Liver (tissue), 9 donors: Measurements from ENCODE around the gene UBA7. TPM values are rescaled to one million over a fixed set of nuclear protein-coding genes. Genes with fewer than 3 reads are reported as not detected.

Experiments used
- DNase-seq: peaks from one replicate; pipeline ENCODE4 v3.0.0-alpha.2; 2017; ENCODE audit warnings: low spot score
- H3K27ac ChIP-seq, 2 donors: one replicate each; pipeline ENCODE4 v1.7.0; 2013; ENCODE audit warnings: inconsistent platforms in 2 of 2, low read length in 2 of 2, control low read depth in 1 of 2, low read depth in 1 of 2, mild to moderate bottlenecking in 1 of 2
- H3K27me3 ChIP-seq, 4 donors: one replicate each; pipeline versions ENCODE4 v1.6.1 to v1.7.0; 2013; ENCODE audit warnings: low read length in 3 of 4, inconsistent platforms in 1 of 4, mild to moderate bottlenecking in 1 of 4, moderate library complexity in 1 of 4; ENCODE audit not compliant: control insufficient read depth in 4 of 4, insufficient read depth in 4 of 4
- H3K36me3 ChIP-seq, 4 donors: one replicate each; pipeline versions ENCODE4 v1.6.1 to v1.7.0; 2013; ENCODE audit warnings: low read length in 3 of 4, mild to moderate bottlenecking in 3 of 4, low read depth in 1 of 4, moderate library complexity in 1 of 4; ENCODE audit not compliant: control insufficient read depth in 4 of 4, insufficient read depth in 3 of 4
- H3K4me1 ChIP-seq, 4 donors: one replicate each; pipeline versions ENCODE4 v1.6.1 to v1.7.0; 2013; ENCODE audit warnings: low read length in 3 of 4, mild to moderate bottlenecking in 3 of 4, moderate library complexity in 1 of 4; ENCODE audit not compliant: control insufficient read depth in 4 of 4, insufficient read depth in 4 of 4
- H3K4me3 ChIP-seq, 3 donors: one replicate each; pipeline versions ENCODE4 v1.6.1 to v1.7.0; 2013; ENCODE audit warnings: low read length in 3 of 3, control low read depth in 1 of 3, low read depth in 1 of 3, mild to moderate bottlenecking in 1 of 3
- H3K9ac ChIP-seq, 2 donors: one replicate each; pipeline ENCODE4 v1.7.0; 2013; ENCODE audit warnings: low read length in 2 of 2, mild to moderate bottlenecking in 2 of 2, moderate library complexity in 2 of 2, control low read depth in 1 of 2, low read depth in 1 of 2
- H3K9me3 ChIP-seq, 4 donors: one replicate each; pipeline versions ENCODE4 v1.6.1 to v1.7.0; 2013; ENCODE audit warnings: low read length in 3 of 4; ENCODE audit not compliant: control insufficient read depth in 4 of 4
- ATF3 ChIP-seq: IDR thresholded peaks from 2 replicates; pipeline ENCODE4 v1.6.1; 2016; ENCODE audit warnings: antibody characterized with exemption
- CTCF ChIP-seq: fragments of 150-350 bp; IDR thresholded peaks from 2 replicates; pipeline ENCODE4 v1.5.1; 2017; ENCODE audit warnings: improper control_type of control experiment, low read depth, low read length; ENCODE audit not compliant: missing input control
- EGR1 ChIP-seq, 2 donors: IDR thresholded peaks; 2 replicates each; pipeline ENCODE4 v1.6.1; 2016 to 2018; ENCODE audit warnings: antibody characterized with exemption in 2 of 2, low read depth in 2 of 2
- FOXA1 ChIP-seq: IDR thresholded peaks from 2 replicates; pipeline ENCODE4 v1.6.1; 2016; ENCODE audit warnings: antibody characterized with exemption
- FOXA2 ChIP-seq: IDR thresholded peaks from 2 replicates; pipeline ENCODE4 v1.6.1; 2016; ENCODE audit warnings: antibody characterized with exemption
- GABPA ChIP-seq, 2 donors: IDR thresholded peaks in 1 of 2; conservative IDR thresholded peaks in 1 of 2; 2 replicates each; pipeline ENCODE4 v1.6.1; 2016; ENCODE audit warnings: antibody characterized with exemption in 2 of 2, mild to moderate bottlenecking in 1 of 2, moderate library complexity in 1 of 2
- HNF4A ChIP-seq, 2 donors: conservative IDR thresholded peaks; 2 replicates each; pipeline ENCODE4 v1.6.1; 2016; ENCODE audit warnings: antibody characterized with exemption in 2 of 2, mild to moderate bottlenecking in 2 of 2
- HNF4G ChIP-seq: IDR thresholded peaks from 2 replicates; pipeline ENCODE4 v1.6.1; 2016; ENCODE audit warnings: antibody characterized with exemption
- JUND ChIP-seq, 2 donors: IDR thresholded peaks; 2 replicates each; pipeline ENCODE4 v1.6.1; 2016; ENCODE audit warnings: antibody characterized with exemption in 2 of 2
- MAX ChIP-seq: IDR thresholded peaks from 2 replicates; pipeline ENCODE4 v1.6.1; 2016; ENCODE audit warnings: antibody characterized with exemption
- NR2F2 ChIP-seq: IDR thresholded peaks from 2 replicates; pipeline ENCODE4 v1.6.1; 2016; ENCODE audit warnings: antibody characterized with exemption
- RAD21 ChIP-seq, 2 donors: IDR thresholded peaks; 2 replicates each; pipeline ENCODE4 v1.6.1; 2016; ENCODE audit warnings: antibody characterized with exemption in 2 of 2, mild to moderate bottlenecking in 2 of 2
- REST ChIP-seq: IDR thresholded peaks from 2 replicates; pipeline ENCODE4 v1.6.1; 2016; ENCODE audit warnings: antibody characterized with exemption, mild to moderate bottlenecking
- RXRA ChIP-seq, 2 donors: IDR thresholded peaks; 2 replicates each; pipeline ENCODE4 v1.6.1; 2017 to 2018; ENCODE audit warnings: antibody characterized with exemption in 2 of 2, mild to moderate bottlenecking in 1 of 2
- SP1 ChIP-seq: IDR thresholded peaks from 2 replicates; pipeline ENCODE4 v1.6.1; 2018; ENCODE audit warnings: antibody characterized with exemption, mild to moderate bottlenecking
- TAF1 ChIP-seq: conservative IDR thresholded peaks from 2 replicates; pipeline ENCODE4 v1.6.1; 2016; ENCODE audit warnings: antibody characterized with exemption, mild to moderate bottlenecking
- YY1 ChIP-seq: IDR thresholded peaks from 2 replicates; pipeline ENCODE4 v1.6.1; 2016; ENCODE audit warnings: antibody characterized with exemption, mild to moderate bottlenecking
- ZBTB33 ChIP-seq: IDR thresholded peaks from 2 replicates; pipeline ENCODE4 v1.6.1; 2016; ENCODE audit warnings: antibody characterized with exemption
- WGBS: extraction: QIAGEN DNeasy Blood & Tissue Kit; methylation state at CpG from one replicate; pipeline ENCODE4 v1.1.7; 2013; 5-methylcytosine and 5-hydroxymethylcytosine counted together
- polyA plus RNA-seq, 2 donors: library from polyadenylated mRNA; stranded (reverse) in 1 of 2; unstranded in 1 of 2; fragments of 200-250 nt in 1 of 2; fragments of >200 nt in 1 of 2; fragmentation: Nextera tagmentation in 1 of 2; extraction: Ambion mirVana in 1 of 2; gene quantifications; one replicate each; pipeline versions ENCODE4 v1.2.1 to v1.2.3, GENCODE V29; 2013 to 2015
- total RNA-seq, 2 donors: library from RNA; depleted of rRNA; stranded (reverse); fragments of >200 nt; gene quantifications; one replicate each; pipeline ENCODE4 v1.2.3, GENCODE V29; 2014
- donor health status: healthy.
- donor health status: healthy.
- donor health status: healthy.
- donor health status: healthy.
- donor health status: healthy.

The UBA7 gene
- total and polyA plus RNA-seq, 4 donors: 14.6 to 29.5 (median 15.2) TPM

GRCh38 chr3:49799761-49800160 is 14.0 kb downstream of the UBA7 start, which contains the start of gene CDHR4:
Gene CDHR4, minus strand, starts transcription at chr3:49799873. Its CDS starts 61 bp downstream, at chr3:49799812.
- no peak within 1 kb of the TSS for H3K9ac ChIP-seq
- H3K9me3 ChIP-seq: no peaks in the 10 kb centered on the region
- no peaks in the 10 kb centered on the region for H3K27me3 ChIP-seq
- TF ChIP-seq FOXA1 (no peak), GABPA (IDR thresholded peaks at IDR 0.05 in 1 of 2, conservative IDR thresholded peaks at IDR 0.05 in 1 of 2) (no peak), CTCF (no peak), YY1 (no peak), RXRA (IDR thresholded peaks at IDR 0.05) (no peak), MAX (no peak), HNF4A (conservative IDR thresholded peaks at IDR 0.05) (no peak), TAF1 (no peak), HNF4G (no peak), EGR1 (IDR thresholded peaks at IDR 0.05; ENCODE audit: low read depth in 2 of 2) (no peak), SP1 (no peak), ATF3 (no peak), ZBTB33 (no peak), NR2F2 (no peak), RAD21 (IDR thresholded peaks at IDR 0.05) (no peak), FOXA2 (no peak), JUND (IDR thresholded peaks at IDR 0.05) (no peak), REST (no peak)
- H3K4me1 ChIP-seq: peaks cover 0 to 21% (median 3%) of the 10 kb centered on the region in 4 donors
- 81% methylated on average over 4 of the region's 4 CpGs for WGBS
- no peak within 1 kb of the TSS for H3K27ac ChIP-seq
- DNase-seq: no peak
- no peaks in the 10 kb centered on the region for H3K36me3 ChIP-seq
- no peak within 1 kb of the TSS for H3K4me3 ChIP-seq
